ENCODE measurements around the gene DDX47.

Gene DDX47

GRCh38 chr12:12813120-12814101 lies at the start of gene DDX47:
Gene DDX47, plus strand, starts transcription at chr12:12813346. Its CDS starts 22 bp downstream, at chr12:12813368.
- CTCF ChIA-PET, result interaction anchor here (0.7 to 6.6 kb wide), 14 partner anchors 8 to 399 kb away, joined by 3 to 41 read pairs (median 6); no protein-coding TSS in a partner anchor

GRCh38 chr12:12764824-12765223 lies 48.3 kb upstream of the DDX47 start:
- ChIA-PET CTCF (no interaction called here), POLR2A (no interaction called here)
- no peak for TF ChIP-seq CTCF (IDR thresholded peaks at IDR 0.05; ENCODE audit: control extremely low read depth, extremely low read depth, low read depth, missing control alignments)
- DNase-seq (ENCODE audit: extremely low spot score), result no peak

More at GRCh38 chr12:12813120-12814101, at the start of gene DDX47:
- POLR2A ChIA-PET, result interaction anchor here (0.7 kb wide), 1 partner anchor 1329 kb away, joined by 3 read pairs; no protein-coding TSS in a partner anchor
- peak; percentile 92 for DNase-seq (ENCODE audit: extremely low spot score)
- peak; percentile 98 for TF ChIP-seq CTCF (IDR thresholded peaks at IDR 0.05; ENCODE audit: control extremely low read depth, extremely low read depth, low read depth, missing control alignments)

GRCh38 chr12:12770262-12770661 lies 42.9 kb upstream of the DDX47 start:
- ChIA-PET CTCF (no interaction called here), POLR2A (no interaction called here)
- no peak for TF ChIP-seq CTCF (IDR thresholded peaks at IDR 0.05; ENCODE audit: control extremely low read depth, extremely low read depth, low read depth, missing control alignments)

GRCh38 chr12:12774791-12775190 lies 38.4 kb upstream of the DDX47 start:
- DNase-seq (ENCODE audit: extremely low spot score), result no peak
- ChIA-PET CTCF (interaction anchor here (1.0 to 1.5 kb wide), 2 partner anchors 12 to 28 kb away, joined by 3 to 4 read pairs; no protein-coding TSS in a partner anchor), POLR2A (no interaction called here)
- TF ChIP-seq CTCF (IDR thresholded peaks at IDR 0.05; ENCODE audit: control extremely low read depth, extremely low read depth, low read depth, missing control alignments), result no peak

More at GRCh38 chr12:12770262-12770661, 42.9 kb upstream of the DDX47 start:
- DNase-seq (ENCODE audit: extremely low spot score), result no peak

GRCh38 chr12:12776261-12776660 lies 36.9 kb upstream of the DDX47 start:
- POLR2A ChIA-PET, result no interaction called here
- DNase-seq (ENCODE audit: extremely low spot score), result no peak
- TF ChIP-seq CTCF (IDR thresholded peaks at IDR 0.05; ENCODE audit: control extremely low read depth, extremely low read depth, low read depth, missing control alignments), result no peak
- CTCF ChIA-PET, result interaction anchor here (1.0 kb wide), 1 partner anchor 11 kb away, joined by 3 read pairs; no protein-coding TSS in a partner anchor

GRCh38 chr12:12777092-12777491 lies 36.1 kb upstream of the DDX47 start:
- no peak for TF ChIP-seq CTCF (IDR thresholded peaks at IDR 0.05; ENCODE audit: control extremely low read depth, extremely low read depth, low read depth, missing control alignments)
- ChIA-PET POLR2A (no interaction called here), CTCF (no interaction called here)
- DNase-seq (ENCODE audit: extremely low spot score), result no peak

All from GM10248 (cell line).